Right forelimb (tissue), 1 donor: ENCODE data around the gene UBE2L5.

Experiments used
- DNase-seq: peaks from one replicate; pipeline ENCODE4 v3.0.0-alpha.2; 2018

Gene UBE2L5

GRCh38 chr13:30406779-30407416 is 15.4 kb upstream of the UBE2L5 start:
- no peak for DNase-seq

GRCh38 chr13:30408319-30409101 is 13.8 kb upstream of the UBE2L5 start:
- DNase-seq: peak; percentile 96

GRCh38 chr13:30409886-30410704 is 12.2 kb upstream of the UBE2L5 start:
- DNase-seq: no peak

- no peak for DNase-seq
Observed at GRCh38 chr13:30410705-30411125, 11.6 kb upstream of the UBE2L5 start.

- no peak for DNase-seq
Observed at GRCh38 chr13:30412346-30412745, 9.9 kb upstream of the UBE2L5 start.

GRCh38 chr13:30413842-30414241 is 8.5 kb upstream of the UBE2L5 start:
- no peak for DNase-seq

GRCh38 chr13:30415430-30416030 is 6.8 kb upstream of the UBE2L5 start:
- DNase-seq: no peak

- no peak for DNase-seq
Observed at GRCh38 chr13:30416471-30416870, 5.8 kb upstream of the UBE2L5 start.

- no peak for DNase-seq
Observed at GRCh38 chr13:30418075-30418716, 4.1 kb upstream of the UBE2L5 start.

- no peak for DNase-seq
Observed at GRCh38 chr13:30418717-30419459, 3.4 kb upstream of the UBE2L5 start.

- DNase-seq: peak; percentile 92
Observed at GRCh38 chr13:30421093-30422053, 920 bp upstream of the UBE2L5 start.

- no peak for DNase-seq
Observed at GRCh38 chr13:30423891-30424290, 1.6 kb downstream of the UBE2L5 start.

GRCh38 chr13:30429235-30429634 is 6.9 kb downstream of the UBE2L5 start:
- no peak for DNase-seq

- DNase-seq: no peak
Observed at GRCh38 chr13:30429721-30430694, 7.7 kb downstream of the UBE2L5 start.

GRCh38 chr13:30431269-30431940 is 9.1 kb downstream of the UBE2L5 start:
- DNase-seq: no peak

GRCh38 chr13:30435911-30436451 is 13.7 kb downstream of the UBE2L5 start:
- no peak for DNase-seq

- DNase-seq: no peak
Observed at GRCh38 chr13:30437177-30437576, 14.9 kb downstream of the UBE2L5 start.

GRCh38 chr13:30438286-30438685 is 16.0 kb downstream of the UBE2L5 start:
- DNase-seq: no peak
